Measurements from ENCODE around the gene CNGA2. TPM values are rescaled to one million over a fixed set of nuclear protein-coding genes. Genes with fewer than 3 reads are reported as not detected.

The CNGA2 gene
- total and polyA plus RNA-seq, 2 experiments from 2014 or later, result not detected

DNA sequence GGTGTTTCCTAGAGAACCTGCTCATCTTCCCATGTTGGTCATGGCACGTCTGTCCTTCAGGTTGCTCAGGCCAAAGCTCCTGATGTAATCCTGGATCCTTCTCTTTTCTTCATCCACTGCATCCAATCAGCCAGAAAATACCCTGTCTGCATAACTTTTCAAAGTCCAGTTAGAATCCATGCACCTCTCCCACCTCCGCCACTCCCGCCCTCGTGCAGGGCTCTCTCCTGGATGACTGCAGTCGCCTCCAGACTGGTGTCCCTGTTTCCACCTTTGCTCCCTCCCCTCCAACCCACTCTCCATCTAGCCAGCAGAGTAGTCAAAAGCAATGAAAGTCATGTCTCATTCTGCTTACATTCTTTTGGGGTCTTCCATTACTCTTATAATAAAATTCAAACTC lies 16.0 kb downstream of the CNGA2 start (continued):
- TF ChIP-seq STAT1 (IDR thresholded peaks at IDR 0.05; ENCODE audit: unreplicated experiment) (no peak), ETS1 (IDR thresholded peaks at IDR 0.05) (no peak)

DNA sequence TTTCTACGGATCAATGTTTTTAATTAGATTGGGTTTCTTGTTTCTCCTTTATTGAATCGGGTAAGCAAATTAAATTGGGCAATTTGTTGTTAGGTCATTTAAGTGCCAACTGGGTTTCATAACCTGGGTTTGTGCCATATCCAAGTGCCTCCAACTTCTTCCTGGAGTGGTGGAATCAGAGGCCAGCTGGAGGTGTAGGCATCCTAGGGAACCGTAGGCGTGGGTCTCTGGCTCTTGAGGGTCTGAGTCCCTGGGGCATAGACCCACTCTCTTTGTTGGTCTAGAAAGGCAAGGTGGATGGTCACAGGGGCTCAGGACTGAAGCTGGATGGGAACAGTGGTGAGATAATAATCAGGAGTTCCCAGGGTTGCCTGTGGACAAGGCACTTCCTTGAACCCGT lies 18.3 kb downstream of the CNGA2 start:
- Mint-ChIP-seq H3K27me3 (ENCODE audit: insufficient read depth, low read depth, poor library complexity) (peaks cover 5% of the 10 kb centered on the region), H3K36me3 (ENCODE audit: low read depth) (no peaks in the 10 kb centered on the region), H3K4me3 (no peak overlapping the region), H3K27ac (no peak overlapping the region), H3K4me1 (peaks cover 15% of the 10 kb centered on the region; the same call in 2 of the 3 replicates), H3K9me3 (no peaks in the 10 kb centered on the region)
- DNase-seq (ENCODE audit: low spot score) (no peak), ATAC-seq (no peak)
- Histone ChIP-seq H3K27me3 (ENCODE audit: insufficient read depth) (no peaks in the 10 kb centered on the region), H4K20me1 (replicated peaks; ENCODE audit: insufficient read depth) (no peaks in the 10 kb centered on the region), H3K27ac (ENCODE audit: low read depth) (no peak overlapping the region), H3K4me3 (no peak overlapping the region), H2AFZ (no peak overlapping the region), H3K9me2 (ENCODE audit: insufficient read depth) (no peaks in the 10 kb centered on the region), H3K36me3 (ENCODE audit: insufficient read depth) (no peaks in the 10 kb centered on the region), H3K79me2 (replicated peaks; ENCODE audit: insufficient read depth) (no peaks in the 10 kb centered on the region), H3K4me2 (no peak overlapping the region), H3K4me1 (ENCODE audit: insufficient read depth) (peaks cover 7% of the 10 kb centered on the region; the same call in 1 of the 2 replicates), H3F3A (replicated peaks; ENCODE audit: low read depth) (no peaks in the 10 kb centered on the region)
- TF ChIP-seq ZNF331 (CRISPR knock-in tag; IDR thresholded peaks at IDR 0.05; ENCODE audit: low read depth), result no peak
- TF ChIP-seq, protein P1, sequence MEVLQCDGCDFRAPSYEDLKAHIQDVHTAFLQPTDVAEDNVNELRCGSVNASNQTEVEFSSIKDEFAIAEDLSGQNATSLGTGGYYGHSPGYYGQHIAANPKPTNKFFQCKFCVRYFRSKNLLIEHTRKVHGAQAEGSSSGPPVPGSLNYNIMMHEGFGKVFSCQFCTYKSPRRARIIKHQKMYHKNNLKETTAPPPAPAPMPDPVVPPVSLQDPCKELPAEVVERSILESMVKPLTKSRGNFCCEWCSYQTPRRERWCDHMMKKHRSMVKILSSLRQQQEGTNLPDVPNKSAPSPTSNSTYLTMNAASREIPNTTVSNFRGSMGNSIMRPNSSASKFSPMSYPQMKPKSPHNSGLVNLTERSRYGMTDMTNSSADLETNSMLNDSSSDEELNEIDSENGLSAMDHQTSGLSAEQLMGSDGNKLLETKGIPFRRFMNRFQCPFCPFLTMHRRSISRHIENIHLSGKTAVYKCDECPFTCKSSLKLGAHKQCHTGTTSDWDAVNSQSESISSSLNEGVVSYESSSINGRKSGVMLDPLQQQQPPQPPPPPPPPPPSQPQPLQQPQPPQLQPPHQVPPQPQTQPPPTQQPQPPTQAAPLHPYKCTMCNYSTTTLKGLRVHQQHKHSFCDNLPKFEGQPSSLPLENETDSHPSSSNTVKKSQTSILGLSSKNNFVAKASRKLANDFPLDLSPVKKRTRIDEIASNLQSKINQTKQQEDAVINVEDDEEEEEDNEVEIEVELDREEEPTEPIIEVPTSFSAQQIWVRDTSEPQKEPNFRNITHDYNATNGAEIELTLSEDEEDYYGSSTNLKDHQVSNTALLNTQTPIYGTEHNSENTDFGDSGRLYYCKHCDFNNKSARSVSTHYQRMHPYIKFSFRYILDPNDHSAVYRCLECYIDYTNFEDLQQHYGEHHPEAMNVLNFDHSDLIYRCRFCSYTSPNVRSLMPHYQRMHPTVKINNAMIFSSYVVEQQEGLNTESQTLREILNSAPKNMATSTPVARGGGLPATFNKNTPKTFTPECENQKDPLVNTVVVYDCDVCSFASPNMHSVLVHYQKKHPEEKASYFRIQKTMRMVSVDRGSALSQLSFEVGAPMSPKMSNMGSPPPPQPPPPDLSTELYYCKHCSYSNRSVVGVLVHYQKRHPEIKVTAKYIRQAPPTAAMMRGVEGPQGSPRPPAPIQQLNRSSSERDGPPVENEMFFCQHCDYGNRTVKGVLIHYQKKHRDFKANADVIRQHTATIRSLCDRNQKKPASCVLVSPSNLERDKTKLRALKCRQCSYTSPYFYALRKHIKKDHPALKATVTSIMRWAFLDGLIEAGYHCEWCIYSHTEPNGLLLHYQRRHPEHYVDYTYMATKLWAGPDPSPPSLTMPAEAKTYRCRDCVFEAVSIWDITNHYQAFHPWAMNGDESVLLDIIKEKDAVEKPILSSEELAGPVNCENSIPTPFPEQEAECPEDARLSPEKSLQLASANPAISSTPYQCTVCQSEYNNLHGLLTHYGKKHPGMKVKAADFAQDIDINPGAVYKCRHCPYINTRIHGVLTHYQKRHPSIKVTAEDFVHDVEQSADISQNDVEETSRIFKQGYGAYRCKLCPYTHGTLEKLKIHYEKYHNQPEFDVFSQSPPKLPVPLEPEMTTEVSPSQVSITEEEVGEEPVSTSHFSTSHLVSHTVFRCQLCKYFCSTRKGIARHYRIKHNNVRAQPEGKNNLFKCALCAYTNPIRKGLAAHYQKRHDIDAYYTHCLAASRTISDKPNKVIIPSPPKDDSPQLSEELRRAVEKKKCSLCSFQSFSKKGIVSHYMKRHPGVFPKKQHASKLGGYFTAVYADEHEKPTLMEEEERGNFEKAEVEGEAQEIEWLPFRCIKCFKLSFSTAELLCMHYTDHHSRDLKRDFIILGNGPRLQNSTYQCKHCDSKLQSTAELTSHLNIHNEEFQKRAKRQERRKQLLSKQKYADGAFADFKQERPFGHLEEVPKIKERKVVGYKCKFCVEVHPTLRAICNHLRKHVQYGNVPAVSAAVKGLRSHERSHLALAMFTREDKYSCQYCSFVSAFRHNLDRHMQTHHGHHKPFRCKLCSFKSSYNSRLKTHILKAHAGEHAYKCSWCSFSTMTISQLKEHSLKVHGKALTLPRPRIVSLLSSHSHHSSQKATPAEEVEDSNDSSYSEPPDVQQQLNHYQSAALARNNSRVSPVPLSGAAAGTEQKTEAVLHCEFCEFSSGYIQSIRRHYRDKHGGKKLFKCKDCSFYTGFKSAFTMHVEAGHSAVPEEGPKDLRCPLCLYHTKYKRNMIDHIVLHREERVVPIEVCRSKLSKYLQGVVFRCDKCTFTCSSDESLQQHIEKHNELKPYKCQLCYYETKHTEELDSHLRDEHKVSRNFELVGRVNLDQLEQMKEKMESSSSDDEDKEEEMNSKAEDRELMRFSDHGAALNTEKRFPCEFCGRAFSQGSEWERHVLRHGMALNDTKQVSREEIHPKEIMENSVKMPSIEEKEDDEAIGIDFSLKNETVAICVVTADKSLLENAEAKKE (CRISPR knock-in tag; IDR thresholded peaks at IDR 0.05), result no peak
- no peak for TF ChIP-seq ETS1 (IDR thresholded peaks at IDR 0.05)
- TF ChIP-seq STAT1 (IDR thresholded peaks at IDR 0.05; ENCODE audit: unreplicated experiment), result no peak
- TF ChIP-seq EZH2phosphoT487 (IDR thresholded peaks at IDR 0.05; ENCODE audit: unreplicated experiment), result no peak
- no peak for TF ChIP-seq JUNB (IDR thresholded peaks at IDR 0.05; ENCODE audit: unreplicated experiment)
- TF ChIP-seq, protein P2, sequence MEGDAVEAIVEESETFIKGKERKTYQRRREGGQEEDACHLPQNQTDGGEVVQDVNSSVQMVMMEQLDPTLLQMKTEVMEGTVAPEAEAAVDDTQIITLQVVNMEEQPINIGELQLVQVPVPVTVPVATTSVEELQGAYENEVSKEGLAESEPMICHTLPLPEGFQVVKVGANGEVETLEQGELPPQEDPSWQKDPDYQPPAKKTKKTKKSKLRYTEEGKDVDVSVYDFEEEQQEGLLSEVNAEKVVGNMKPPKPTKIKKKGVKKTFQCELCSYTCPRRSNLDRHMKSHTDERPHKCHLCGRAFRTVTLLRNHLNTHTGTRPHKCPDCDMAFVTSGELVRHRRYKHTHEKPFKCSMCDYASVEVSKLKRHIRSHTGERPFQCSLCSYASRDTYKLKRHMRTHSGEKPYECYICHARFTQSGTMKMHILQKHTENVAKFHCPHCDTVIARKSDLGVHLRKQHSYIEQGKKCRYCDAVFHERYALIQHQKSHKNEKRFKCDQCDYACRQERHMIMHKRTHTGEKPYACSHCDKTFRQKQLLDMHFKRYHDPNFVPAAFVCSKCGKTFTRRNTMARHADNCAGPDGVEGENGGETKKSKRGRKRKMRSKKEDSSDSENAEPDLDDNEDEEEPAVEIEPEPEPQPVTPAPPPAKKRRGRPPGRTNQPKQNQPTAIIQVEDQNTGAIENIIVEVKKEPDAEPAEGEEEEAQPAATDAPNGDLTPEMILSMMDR (conservative IDR thresholded peaks at IDR 0.05; ENCODE audit: low read depth in 2 of 2), result no peak
- TF ChIP-seq ZNF114 (CRISPR knock-in tag; IDR thresholded peaks at IDR 0.05), result no peak
- no peak for TF ChIP-seq EZH2 (IDR thresholded peaks at IDR 0.05; ENCODE audit: low read depth, unreplicated experiment)

All from GM23338 (cell line).